Cerebellar nuclear complex (tissue), 1 donor: ENCODE results near the gene BDH1.
"Not testable (repeated sequence)": the region's sequence is repeated elsewhere in the genome, so short reads cannot be mapped to it uniquely, and the experiment has no call there.

ENCODE experiments used
- DNase-seq, 2 experiments: peaks; one replicate each; lab custom pipeline; 2025; lab: John Stamatoyannopoulos, UW

Gene BDH1, protein sequence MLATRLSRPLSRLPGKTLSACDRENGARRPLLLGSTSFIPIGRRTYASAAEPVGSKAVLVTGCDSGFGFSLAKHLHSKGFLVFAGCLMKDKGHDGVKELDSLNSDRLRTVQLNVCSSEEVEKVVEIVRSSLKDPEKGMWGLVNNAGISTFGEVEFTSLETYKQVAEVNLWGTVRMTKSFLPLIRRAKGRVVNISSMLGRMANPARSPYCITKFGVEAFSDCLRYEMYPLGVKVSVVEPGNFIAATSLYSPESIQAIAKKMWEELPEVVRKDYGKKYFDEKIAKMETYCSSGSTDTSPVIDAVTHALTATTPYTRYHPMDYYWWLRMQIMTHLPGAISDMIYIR

DNA sequence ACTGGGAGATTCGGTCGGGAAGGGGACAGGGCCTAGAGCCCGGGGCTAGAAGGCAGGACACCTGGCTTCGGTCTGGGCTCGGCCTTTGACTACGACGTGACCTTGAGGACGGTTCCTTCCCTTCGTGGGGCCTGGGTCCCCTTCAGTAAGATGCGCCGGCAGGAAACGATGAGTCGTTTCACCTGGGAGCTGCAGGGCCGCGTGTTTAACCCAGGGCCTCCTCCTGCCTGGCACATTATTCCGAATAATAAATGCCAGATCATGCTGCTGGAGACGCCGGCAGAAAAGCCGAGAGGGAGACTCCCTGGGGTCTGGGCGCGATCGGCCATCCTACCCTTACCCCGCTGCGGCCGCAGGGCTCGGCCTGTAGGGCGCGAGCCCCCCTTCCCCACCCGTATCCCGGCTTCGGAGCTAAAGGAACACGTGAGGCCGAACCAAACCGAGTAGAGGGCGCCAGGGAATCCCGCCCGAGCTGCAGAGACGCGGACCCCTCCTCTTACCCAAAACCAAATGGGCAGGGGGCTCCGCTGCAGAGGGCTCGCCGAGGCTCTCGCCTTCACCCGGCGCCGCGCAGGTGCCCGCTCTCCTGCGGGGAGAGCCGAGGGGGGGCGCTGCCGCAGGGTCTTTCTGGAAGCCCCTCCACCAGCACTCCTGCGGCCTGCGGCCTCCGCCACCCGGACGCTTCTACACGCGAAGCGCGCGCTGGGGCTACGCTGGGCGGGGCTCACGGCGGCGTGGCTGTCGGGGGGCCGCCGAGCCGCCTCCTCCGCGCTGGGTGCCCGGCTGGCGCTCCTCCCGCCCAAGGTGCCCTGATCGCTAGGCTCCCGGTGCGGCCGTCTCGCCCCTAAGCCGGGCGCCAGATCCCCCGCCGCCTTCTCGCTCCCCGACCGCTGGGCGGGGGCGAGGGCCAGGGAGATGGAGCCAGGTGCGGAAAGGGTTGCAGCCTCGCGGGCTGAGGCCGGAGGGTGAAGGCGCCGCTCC, at the start of gene BDH1:
BDH1 (minus strand) TSS at position 688 of the 981 bp plus-strand sequence. CDS start 9,525 bp downstream, outside the sequence.
- peak in 1 of 2 experiments; percentile 10 for DNase-seq

DNA sequence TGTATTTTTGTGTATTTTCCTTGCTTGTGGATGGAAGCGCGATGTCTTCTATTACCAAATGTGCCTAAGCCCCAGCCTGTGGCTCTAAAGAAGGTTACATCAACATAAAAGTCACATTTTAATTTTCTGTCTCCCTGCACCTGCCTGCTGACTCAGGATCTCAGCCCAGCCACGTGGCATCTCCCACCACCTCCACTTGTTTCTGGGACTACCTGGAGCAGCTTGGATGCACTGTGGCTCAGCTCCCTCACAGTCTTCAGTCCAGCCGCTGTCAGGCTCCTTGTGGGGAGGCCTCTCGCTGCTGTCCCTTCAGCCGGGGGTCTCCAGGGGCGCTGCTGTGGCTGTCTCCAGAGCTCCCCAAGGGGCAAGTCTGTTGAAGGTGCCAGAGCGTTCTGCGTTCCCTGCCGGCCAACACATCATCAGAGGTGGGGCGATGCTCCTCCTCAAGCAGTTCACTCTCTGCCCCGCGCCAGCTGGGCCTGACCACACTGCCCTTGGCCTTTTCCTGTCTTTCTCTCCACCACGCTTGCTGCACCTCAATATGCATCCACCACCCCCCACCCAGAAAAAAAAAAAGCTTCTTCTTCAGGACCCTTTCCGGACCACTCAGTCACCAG, 47.7 kb upstream of the BDH1 start:
- DNase-seq = no peak

DNA sequence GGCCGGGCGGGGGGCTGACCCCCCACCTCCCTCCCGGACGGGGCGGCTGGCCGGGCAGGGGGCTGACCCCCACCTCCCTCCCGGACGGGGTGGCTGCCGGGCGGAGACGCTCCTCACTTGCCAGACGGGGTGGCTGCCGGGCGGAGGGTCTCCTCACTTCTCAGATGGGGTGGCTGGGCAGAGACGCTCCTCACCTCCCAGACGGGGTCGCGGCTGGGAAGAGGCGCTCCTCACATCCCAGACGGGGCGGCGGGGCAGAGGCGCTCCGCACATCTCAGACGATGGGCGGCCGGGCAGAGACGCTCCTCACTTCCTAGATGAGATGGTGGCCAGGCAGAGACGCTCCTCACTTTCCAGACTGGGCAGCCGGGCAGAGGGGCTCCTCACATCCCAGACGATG, 46.6 kb upstream of the BDH1 start:
- not testable (repeated sequence) for DNase-seq

DNA sequence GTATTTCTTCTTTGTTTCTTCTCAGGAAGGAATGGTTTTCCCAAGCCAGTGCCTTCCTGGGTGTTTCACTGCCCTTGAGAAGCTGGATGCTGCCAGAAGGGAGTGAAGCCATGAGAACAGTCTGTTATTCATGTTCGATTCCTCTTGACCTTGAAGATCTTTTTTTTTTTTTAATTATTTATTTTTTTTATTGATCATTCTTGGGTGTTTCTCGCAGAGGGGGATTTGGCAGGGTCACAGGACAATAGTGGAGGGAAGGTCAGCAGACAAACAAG, 45.7 kb upstream of the BDH1 start:
- not testable (repeated sequence) for DNase-seq

DNA sequence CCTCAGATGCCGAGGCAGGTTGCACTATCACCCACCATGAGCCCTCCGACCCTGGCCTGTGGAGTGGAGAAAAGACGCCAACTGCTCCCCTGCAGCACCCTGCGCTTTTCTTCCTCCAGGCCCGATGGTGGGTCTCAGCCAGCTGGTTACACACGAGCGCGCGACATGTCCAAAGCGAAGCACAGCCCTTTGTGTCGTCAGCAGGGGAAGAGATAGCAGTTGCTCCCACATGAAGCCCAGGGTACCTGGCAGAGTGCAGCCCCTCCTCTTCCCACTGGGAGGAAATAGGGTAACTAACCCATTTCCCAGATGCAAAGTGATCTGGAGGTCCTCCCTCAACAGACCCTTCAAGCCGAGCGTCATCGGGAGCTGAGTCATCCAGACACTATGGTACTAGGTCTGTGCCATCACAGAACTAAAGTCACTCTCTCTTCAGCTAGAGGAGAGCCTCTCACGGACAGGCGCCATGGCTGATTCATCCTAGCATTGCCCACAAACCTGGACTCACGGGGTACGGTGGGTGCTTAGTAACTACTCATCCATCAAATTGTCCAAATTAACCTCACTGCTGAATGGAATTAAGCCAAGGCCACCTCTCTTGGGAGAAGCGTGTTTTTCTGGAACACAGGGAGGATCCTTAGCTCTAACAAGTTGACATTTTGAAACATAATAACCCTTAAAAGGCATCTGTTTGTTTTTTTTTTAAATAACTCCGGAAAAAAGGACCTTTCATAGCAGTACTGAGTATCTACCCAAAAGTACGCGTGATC, 45.2 kb upstream of the BDH1 start:
- no peak for DNase-seq

DNA sequence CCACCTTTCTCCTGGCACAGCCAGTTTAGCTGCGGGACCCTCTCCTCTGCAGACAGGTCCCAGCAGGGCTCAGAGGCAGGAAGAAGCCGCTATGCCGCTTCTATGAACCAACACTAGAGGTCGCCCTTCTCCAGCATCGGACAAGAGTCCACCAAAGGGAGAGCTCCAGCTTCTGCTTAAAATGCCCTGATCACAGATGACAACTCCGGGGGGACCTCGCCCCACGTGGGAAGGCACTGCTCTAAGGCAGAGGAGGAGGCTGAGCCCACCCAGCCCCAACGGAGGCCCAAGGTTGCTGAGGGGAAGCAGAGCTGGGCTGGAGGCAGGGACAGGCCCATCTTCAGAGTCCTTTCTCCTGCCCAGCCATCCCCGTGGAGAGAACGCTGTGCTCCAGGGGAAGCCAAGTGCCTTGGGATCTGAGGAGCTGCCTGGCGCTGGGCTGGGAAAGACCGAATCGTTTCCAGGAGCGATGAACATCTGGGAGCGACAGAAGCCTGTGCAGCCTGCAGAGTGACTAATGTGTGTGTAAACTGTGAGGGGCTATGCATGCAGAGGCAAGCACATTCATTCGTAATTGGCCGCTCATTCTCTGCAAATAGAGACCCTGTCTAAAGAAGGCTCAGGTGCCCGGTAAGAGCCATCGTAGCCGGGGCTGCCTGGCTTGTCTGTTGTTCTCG, 43.5 kb upstream of the BDH1 start:
- DNase-seq = no peak

DNA sequence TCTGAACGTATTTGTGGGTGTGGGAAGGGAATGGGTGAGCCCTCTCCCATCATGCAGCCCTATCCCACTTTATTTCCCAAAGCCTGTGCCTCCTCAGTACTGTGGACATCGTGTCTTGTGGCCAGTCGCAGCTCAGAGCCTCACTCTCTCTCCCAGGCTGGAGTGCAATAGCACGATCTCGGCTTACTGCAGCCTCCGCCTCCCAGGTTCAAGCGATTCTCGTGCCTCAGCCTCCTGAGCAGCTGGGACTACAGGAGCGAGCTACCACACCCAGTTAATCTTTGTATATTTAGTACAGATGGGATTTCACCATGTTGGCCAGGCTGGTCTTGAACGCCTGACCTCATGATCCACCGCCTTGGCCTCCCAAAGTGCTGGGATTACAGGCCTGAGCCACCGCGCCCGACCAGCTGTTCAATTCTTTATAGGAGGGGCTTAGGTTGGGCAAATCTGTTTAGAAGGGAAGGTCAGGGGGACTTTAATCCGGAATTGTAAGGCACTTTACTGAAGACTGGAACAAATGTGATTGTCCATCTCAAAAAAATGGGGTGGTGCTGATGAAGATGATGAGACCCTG, 42.7 kb upstream of the BDH1 start:
- no peak for DNase-seq

DNA sequence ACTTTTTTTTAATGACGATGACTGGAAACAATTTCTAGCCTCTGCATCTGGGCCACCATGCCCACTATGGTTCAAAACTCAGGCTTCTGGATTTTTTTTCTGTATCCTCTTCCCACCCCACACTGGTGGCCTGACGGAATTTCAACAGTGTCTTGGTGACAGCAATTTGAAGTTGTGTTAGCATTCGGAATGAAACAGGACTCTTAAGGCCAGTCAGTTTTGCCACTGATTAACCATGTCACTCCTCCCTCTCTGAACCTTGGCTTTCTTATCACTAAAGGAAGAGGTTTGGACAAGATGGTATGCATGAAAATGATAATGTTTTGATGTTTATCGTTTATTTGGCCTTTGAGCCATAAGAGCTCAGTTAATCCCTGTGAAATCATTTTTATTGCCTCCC, 41.6 kb upstream of the BDH1 start:
- DNase-seq = no peak

DNA sequence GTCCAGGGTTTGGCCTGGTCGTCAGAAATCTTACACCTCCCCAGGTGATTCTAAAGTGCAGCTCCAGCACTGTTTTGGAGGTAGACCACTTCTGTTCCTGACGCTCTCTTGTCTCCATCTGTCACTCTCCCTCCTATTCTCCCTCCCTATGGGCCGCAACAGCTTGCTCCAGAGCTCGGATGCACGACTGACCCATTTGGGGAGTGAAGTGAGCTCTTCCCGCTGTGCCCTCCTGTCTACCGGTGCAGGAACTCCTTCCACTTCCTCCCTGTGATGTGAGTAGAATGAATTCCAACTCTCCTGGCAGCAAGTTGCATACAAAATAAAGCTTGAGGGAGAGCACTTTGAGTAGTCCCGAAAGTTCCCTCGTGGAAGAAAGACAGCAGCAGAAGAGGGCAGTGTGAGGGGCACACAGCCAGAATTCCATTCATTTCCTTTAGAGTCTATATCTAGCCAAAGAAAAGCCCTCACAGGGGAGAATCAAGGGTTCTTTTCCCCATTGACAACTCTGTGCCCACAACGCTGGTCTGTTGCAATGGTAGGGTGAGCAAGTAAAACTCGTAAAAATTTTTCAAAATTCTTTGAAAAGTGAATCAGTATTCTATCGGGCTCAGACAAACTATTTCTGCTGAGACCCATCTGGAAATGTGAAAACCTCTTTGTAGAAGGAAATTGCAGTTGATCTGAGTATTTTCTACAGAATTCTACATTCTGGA, 39.9 kb upstream of the BDH1 start:
- peak; percentile 77 to 81 for DNase-seq

DNA sequence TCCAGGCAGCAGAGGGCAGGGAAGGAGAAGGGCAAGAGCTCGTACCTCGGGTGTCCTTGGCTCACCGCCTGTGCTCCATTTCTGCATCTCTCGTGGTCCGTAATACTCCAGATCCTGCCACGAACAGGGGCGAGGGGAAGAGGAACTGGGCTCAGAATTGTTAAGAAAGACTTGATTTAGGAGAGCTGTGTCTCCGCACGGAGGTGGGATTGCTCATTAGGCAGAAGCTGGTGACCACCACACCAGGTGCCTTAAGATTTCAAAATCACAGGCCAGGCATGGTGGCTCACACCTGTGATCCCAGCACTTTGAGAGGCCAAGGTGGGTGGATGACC, 37.2 kb upstream of the BDH1 start:
- DNase-seq = no peak

DNA sequence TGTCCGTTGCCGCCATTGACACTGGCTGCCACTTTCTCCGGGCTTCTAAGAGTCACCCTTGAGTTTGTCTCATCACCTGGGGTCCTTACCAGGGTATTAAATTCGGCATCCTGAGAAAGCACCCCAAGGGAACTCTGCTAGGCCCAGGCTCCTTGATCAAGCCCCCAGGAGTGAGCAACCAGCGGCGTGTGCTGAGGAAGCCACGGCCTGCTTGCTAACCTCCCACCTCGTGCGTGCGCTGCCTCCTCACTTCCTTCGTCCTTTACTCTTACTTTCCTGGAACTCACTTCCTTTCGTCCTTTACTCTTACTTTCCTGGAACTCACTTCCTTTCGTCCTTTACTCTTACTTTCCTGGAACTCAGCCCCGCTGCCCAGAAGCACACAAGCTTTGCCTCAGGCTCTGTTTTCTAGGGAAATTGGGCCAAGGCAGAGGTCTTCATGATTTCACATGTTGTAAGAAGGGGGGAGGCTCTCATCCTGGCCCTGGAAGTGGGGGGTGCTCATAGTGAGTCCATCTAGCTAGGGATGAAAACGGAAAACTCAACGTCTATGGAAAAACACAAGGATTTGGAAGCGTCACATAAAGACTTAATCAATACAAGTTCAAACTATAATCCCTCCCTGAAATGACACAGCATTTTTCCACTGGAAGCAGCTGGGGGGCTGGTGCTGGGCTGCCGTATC, 36.7 kb upstream of the BDH1 start:
- no peak for DNase-seq

DNA sequence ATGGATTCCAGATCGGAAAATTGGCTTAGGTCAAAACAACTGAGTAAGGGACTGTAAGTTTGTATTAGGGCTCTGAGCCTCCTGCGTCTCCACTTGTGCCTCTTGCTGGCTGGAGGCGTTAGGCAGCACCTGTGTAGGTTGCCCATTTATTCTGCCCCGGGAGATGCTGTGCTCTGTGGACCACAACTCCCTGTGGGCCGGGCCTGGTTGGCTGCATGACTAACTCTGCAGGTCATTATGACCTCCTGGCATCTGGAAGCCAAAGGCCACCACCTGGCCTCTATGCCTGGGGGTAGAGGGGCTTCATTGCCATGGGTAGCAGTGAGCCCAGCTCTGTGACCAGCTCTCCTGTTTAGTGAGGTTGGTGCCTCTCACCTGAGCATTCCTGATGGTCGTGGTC, 36.0 kb upstream of the BDH1 start:
- DNase-seq = no peak

DNA sequence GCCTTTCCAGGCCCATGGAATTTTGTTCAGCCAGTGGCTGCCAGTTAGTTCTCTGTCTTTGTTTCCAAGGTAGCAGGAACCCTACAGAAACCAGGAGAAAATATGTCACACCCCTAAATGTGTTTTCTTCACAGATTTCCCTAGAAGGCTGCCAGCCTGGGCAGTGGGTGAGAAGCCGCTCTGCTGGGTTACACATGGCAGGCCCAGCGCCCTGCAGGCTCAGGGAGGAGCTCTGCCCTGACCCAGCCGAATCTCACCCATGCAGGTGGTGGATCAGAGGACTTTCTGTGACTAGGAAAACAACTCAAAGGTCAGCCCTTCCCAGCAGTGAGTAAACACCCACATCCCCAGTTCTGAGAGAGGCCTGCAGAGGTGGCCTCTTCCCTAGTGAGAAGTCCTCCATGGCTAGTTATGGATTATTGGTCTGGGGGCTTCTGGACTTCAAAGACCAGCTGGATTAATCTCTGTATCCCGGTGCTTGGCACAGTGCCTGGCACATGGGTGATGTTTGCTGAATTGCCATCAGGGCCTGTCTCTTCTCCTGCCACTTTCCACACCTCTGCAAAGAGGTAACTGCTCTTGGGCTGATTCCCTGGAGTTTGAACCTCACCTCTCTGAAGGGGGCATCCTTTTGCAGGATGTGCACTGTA, 34.7 kb upstream of the BDH1 start:
- DNase-seq = no peak

DNA sequence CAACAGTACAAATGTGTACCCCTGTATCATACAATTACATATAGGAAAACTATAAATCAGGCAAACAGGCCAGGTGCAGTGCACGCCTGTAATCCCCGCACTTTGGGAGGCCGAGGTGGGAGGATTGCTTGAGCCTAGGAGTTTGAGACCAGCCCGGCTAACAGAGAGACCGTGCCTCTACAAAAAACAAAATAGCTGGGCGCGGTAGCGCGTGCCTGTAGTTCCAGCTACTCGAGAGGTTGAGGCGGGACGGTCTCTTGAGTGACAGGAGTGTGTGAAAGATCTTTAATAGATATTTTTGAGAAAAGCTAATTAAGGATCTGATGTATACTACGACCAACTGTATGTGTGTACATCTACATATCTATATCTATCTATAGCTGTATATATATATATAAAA, 33.8 kb upstream of the BDH1 start:
- DNase-seq = no peak

DNA sequence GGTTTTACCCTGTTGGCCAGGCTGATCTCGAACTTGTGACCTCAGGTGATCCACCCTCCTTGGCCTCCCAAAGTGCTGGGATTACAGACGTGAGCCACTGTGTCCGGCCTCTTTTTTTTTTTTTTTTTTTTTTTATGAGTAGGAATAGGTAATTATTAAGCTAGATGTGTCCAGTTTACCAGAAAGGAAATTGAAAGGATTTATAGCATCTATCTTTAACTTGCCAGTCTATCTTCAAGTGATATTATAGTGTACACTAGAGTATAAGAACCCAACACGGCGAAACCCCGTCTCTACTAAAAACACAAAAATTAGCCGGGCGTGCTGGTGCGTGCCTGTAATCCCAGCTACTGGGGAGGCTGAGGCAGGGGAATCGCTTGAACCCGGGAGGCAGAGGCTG, 31.0 kb upstream of the BDH1 start:
- not testable (repeated sequence) for DNase-seq

DNA sequence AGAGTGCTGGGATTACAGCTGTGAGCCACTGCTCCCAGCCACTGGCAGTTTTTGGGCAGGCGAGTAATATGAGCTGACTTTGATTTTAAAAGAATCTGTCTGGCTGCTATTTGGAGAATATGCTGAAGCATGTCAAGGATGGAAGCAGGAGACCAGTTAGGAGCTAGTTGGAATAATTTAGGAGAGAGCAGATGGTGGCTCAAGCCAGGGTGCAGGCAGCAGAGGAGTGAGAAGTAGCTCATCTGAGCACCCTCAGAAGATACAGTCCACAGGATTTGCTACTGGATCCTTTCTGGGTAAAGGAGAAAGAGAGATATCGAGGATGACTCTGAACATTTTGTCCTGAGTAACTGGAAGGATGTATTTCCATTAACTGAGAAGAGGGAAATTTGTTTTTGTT, 30.4 kb upstream of the BDH1 start:
- peak; percentile 3 to 39 for DNase-seq

DNA sequence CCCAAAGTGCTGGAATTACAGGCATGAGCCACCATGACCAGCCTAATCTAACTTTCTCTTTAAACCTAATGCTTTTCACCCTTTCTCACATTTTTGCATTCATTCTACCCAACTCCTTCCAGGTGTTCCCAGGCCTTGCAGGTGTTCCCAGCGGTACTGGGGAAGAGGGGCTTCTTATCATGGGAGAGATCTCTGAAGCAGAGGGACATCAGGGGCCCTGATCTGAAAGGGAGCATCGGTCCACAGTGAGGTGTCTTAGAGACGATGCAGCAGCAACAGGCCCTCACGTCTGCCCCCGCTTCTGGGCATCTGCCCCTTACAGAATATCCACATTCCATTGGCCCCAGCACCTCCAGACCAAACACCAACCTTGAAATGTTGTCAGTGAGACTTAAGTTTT, 29.0 kb upstream of the BDH1 start:
- DNase-seq = no peak

DNA sequence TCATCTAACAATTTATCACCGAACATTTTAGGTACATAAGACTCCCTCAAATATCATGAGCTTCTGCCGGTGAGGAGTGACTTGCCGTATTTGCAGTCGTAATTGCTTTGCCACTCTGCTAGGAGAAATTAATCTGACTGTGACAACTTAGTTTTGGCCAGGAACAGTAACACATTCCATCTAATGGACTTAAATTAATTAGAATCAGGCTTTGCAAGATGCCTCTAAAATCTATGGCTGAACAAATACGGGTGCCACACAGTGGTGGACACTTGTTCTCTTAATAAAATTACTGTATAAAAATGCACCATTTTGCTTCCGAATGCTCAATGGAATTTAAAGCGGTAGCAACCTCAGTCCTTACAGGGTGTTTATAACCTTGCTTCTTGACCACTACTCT, 27.6 kb upstream of the BDH1 start:
- DNase-seq = peak in 1 of 2 experiments; percentile 46

DNA sequence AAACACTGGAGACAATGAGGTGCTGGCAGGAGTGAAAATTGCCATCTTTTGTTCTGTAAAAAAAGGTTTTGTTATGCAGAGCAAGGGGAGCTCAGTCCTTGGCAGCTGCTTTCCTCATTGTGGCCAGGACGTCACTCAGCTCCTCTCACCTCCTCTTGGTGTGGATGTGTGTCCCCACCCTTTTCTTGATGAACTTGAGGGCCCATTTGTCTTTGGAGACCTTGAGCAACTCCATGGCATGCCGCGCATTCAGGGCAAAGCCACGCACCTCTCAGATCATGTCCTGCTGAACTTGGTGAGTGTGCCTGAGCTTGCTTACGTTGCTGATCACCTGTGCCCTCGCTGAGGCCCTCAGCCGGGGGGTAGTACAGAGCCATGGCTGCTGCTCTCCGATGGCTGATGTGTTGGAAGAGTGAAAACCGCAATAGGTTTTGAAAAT, 24.5 kb upstream of the BDH1 start:
- no peak for DNase-seq
